GM18861 (cell line): ENCODE measurements around the gene RFX6.
"Not testable (repeated sequence)": the region's sequence is repeated elsewhere in the genome, so short reads cannot be mapped to it uniquely, and the experiment has no call there.

Source experiments
- ATAC-seq: cut with Tn5 transposase; IDR thresholded peaks from one replicate; pipeline ENCODE4 v1.9.1; 2021; ENCODE audit not compliant: unreplicated experiment

Gene RFX6, protein sequence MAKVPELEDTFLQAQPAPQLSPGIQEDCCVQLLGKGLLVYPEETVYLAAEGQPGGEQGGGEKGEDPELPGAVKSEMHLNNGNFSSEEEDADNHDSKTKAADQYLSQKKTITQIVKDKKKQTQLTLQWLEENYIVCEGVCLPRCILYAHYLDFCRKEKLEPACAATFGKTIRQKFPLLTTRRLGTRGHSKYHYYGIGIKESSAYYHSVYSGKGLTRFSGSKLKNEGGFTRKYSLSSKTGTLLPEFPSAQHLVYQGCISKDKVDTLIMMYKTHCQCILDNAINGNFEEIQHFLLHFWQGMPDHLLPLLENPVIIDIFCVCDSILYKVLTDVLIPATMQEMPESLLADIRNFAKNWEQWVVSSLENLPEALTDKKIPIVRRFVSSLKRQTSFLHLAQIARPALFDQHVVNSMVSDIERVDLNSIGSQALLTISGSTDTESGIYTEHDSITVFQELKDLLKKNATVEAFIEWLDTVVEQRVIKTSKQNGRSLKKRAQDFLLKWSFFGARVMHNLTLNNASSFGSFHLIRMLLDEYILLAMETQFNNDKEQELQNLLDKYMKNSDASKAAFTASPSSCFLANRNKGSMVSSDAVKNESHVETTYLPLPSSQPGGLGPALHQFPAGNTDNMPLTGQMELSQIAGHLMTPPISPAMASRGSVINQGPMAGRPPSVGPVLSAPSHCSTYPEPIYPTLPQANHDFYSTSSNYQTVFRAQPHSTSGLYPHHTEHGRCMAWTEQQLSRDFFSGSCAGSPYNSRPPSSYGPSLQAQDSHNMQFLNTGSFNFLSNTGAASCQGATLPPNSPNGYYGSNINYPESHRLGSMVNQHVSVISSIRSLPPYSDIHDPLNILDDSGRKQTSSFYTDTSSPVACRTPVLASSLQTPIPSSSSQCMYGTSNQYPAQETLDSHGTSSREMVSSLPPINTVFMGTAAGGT

DNA sequence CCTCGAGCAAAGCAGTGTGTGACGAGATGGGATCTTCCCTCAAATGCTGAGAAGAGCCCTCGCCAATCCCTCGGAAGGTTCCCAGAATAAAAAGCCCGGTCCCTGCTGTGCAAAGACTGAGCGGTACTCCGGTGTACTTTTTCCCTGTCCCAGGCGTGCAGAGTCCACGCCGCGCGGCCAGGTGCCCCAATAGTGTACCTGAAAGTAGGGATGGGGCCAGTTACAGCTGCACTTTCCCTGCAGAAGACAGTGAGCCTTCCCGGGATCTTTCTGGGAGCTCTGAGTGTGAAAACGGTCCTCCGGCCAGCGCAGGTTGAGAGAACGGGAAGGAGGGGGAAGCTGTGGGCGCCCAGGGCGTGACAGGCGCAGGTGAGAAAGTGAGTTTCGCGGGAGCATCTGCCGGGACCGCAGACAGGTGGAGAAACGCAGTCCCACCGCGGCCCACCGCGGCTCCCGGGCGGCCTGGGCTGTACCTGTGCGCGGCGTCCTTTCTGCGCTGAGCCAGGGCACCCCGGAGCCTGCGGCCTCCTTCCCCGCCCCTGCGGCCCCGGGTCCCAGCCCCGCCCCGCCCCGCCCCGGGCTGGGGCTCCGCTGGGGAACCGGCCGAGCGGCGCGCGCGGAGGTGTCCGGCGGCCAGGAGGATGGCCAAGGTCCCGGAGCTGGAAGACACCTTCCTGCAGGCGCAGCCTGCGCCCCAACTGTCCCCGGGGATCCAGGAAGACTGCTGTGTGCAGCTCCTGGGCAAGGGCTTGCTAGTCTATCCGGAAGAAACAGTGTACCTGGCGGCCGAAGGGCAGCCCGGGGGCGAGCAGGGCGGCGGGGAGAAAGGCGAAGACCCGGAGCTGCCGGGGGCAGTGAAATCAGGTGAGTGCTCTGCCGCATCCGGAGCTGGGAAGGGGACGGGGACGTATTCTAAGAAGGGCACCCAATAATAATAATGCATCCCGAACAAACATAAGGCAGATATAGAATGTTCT, at the start of gene RFX6:
Gene RFX6 (plus strand): TSS at position 608 of the 977 bp plus-strand sequence. CDS start 34 bp downstream, at position 642.
- ATAC-seq = no peak

DNA sequence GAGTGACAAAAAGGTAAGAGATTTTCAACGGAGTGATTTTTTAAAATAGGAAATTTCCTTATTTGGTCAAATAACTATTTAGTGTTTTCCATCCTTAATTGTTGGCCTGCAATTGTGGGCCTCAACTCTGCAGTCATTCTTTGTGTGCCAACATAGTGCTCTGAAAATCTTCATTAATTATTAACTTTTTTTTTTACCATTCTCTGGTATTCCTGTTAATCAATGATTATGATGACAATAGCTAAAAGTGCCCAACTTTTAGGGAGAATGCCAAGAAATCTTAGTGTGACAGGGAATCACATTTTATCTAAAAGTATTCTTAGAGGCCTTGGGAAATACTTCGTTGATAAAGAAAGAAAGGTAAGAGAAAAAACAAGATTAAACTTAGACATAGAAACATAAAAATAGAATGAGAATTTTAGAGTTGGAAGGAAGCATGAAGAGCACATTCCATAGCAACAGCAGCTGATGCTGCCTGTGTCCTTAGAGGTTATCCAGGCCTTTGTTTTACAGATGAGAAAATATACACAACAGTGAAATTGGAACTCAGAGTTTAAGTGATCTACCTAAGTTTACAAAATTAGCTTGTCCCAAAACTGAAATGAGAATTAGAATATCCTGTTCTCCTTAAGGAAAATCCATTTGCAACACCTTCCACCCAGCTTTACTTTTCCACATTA, 49.3 kb upstream of the RFX6 start:
- ATAC-seq = no peak

DNA sequence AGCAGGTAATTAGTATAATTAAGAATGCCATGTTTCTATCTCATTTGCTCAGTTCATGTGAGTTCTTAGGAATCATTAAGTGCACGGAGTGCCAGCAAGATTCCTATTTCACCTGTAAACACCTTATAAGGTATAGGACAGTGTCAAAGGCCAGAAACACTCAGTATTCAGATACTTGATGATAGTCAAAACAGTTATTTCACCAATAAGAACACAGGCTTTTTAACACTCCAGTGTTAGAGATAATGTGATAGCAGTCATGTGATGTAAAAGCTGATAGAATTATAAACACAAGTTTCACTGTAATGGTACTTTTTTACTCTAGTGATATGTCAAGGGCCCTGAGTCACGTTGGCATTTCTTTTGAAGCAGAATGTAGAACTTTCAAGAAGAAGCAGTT, 48.1 kb upstream of the RFX6 start, which contains the start of gene GPRC6A:
Gene GPRC6A (minus strand): TSS at position 101 of the 400 bp plus-strand sequence. CDS start 70 bp downstream, at position 31.
- ATAC-seq = no peak

DNA sequence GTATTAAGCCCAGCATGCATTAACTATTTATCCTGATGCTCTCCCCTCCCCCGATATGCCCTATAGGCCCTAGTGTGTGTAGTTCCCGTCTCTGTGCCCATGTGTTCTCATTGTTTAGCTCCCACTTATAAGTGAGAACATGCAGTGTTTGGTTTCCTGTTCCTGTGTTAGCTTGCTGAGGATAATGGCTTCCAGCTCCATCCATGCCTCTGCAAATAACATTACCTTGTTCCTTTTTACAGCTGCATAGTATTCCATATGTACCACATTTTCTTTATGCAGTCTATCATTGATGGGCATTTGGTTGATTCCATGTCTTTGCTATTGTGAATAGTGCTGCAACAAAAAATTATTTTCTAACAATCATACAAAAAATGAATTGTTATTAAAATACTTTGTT, 42.5 kb upstream of the RFX6 start:
- ATAC-seq = not testable (repeated sequence)

DNA sequence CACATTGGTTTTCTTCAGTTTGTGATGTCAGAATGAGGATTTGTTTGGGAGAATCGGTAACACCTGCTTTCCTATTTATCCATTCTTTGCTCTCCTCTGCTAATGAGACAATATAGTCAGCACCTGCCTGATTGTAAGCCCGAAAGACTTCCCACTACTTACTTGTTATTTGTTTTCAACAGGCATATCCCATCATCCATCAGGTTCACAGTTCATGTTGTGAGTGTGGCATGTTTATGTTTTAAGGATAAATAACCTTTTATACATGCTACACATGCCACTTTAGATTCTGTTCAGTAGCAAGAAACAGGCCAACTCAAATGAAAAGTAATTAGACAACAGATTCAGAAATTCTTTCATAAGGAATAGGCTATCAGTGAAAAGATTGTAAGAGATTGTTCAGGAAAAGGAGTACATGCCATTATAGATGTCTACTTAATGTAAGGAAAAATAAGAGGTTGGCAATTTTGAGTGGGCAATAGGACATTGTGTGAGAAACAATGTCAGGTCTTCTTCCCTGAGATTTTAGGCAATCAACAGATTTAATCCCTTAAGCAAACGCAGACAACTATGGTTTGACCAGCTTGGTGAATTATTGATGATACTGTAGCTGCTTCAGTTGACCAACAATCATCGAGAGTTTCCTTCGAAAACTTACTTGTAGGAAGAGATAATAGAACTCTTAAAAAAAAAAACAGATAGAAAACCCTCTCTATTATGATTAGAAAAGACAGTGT, 40.3 kb upstream of the RFX6 start:
- ATAC-seq = no peak

DNA sequence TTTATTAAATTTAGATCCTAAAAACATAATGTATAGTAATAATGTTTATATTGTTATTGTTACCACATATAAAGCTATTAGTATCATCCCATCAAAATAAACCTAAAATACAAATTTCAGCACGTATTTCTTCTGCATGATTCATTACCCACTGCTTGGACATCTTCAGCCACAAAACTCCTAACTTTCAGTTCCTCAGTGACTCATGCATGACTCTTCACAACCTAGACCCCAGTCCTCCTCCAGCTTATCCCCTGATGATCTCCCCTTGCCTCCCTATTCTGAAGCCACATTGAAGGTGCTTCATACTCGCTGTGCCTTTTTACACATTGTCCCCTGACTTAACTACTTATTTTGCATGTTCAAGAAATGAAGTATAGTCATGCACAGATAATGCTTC, 37.0 kb upstream of the RFX6 start:
- ATAC-seq = no peak

DNA sequence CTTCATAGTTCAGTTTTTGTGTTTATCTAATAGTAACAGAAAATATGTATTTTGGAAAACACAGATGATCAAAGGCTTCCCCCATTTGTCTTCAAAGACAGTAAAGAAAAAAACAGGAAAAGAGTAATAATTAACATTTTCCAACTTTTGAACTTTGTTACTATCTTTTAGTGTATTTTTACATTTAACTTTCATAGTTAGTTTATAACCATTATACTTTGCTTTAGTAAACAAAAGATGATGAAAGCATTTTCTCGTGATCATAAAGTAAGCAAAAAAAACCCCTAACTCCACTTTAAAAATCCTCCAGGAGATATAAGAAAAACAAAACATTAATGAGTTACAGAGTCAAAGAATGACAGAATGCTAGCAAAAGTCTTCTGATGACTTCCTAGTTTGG, 34.6 kb upstream of the RFX6 start:
- no peak for ATAC-seq

DNA sequence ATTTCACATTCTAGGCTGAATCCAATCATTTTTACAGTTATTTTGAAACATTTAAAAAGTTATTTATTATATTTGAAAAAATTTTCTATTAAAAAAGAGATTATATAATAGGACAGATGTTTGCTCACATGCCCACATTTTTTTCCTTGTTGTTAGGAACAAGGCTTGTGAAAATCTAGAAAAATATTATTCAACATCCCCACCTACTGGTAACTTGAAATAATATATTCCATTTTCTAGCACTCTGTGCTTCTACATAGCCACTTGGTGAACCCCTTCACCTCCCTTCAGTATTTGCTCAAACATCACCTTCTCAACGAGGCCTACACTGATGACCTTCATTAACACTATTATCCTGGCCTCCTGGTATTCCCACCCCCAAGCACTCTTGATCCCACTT, 29.8 kb upstream of the RFX6 start:
- peak; percentile 69 for ATAC-seq

DNA sequence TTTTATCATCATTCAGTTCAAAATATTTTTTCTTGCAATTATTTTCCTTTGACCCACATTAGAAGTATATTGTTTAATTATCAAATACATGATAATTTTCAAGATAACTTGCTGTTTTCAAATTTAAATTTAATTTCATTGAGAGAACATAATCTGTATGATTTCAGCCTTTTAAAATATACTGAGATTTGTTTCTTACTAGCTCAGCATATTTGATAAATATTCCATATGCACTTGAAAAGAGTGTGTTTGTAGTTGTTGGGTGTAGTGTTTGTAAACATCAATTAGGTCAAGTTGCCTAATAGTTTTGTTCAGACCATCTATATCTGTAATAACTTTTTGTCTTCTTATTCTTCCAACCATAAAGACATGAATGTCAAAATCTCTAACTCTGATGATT, 19.0 kb upstream of the RFX6 start:
- ATAC-seq = no peak

DNA sequence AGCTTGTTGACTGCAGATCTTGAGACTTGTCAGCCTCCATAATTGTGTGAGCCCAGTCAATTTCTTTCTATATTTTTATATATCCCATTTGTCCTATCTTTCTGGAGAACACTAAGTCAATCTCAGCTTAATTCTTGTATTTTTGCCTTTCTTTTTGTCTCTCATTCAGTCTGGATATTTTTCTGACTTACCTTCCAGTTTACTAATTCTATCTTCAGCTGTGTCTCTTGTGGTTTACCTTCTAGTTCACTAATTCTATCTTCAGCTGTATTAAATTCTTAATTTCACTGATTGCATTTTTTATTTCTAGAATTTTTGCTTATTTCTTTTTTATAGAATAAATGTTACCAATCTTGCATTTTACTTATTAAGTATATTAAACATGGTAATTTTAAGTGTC, 17.8 kb upstream of the RFX6 start:
- ATAC-seq = no peak

DNA sequence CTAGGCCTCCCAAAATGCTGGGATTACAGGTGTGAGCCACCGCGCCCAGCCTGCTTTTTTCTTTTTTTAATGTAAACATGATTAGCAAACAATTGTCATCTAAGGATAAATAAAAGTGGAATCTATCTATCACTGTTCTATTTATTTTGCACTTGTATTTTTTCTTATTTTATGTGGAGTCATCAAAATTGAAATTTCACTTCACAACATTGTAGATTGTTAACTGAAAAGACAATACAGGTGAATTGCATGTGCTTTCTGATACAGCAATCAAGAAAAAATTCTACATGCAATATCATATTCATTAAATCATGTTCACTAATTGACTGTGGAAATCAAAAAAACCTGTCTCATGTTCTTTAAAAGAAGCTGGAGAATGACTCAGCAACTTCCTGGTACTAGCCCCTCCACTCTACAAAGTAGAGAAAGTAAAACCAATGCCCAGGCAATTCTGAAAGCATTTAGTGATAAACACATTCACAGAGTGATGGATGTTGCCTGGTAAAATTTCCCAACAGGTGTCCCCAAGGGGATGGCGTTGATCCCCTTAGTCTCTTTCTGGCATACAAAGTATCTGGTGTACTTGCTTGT, 10.7 kb upstream of the RFX6 start:
- peak; percentile 74 for ATAC-seq

DNA sequence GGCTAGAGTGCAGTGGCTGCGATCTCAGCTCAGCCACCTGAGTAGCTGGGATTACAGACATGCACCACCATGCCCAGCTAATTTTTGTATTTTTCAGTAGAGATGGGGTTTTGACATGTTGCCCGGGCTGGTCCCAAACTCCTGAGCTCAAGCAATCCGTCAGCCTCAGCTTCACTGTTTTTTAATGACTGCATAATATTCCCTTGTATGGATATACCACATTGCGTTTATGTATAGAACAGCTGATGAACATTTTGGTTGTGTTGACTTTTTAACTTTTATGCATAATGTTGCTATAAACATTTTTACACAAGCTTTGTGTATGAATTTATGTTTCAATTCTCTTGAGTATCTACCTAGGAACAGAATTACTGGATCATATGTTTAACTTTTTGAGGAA, 4.3 kb upstream of the RFX6 start:
- ATAC-seq = no peak

DNA sequence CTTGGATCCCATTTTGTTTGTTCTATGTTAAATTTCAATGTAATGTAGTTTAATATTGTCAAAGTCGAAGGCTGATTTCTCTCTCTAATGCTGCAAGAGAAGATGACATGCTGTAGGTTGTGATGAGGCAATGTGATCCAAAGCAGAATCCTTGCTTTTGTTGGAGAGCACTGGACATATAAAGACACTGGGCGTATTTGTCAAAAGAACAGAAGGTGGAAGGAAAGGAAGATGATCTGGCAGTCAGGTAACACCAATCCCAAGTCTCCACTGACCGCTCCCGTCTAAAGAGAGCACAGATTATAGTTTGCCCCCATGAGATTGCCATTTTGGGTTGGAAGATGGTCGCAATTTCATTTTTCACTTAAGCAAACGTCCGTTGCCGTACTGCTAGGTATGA, 935 bp upstream of the RFX6 start:
- ATAC-seq = no peak

DNA sequence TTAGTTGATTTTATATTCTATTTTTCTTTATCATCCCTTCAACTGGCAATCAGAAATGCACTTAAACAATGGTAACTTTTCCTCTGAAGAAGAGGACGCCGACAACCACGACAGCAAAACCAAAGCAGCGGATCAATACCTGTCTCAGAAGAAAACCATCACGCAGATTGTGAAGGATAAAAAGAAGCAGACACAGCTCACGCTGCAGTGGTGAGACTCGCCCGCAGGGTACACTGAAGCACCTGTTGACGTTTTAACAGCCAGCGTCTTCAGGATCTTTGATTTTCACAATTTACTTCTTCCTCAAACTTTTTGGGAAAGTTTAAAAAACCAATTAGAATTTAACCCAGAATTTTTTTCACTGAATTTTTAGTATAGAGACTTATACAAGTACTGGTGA, 701 bp downstream of the RFX6 start:
- ATAC-seq = no peak

DNA sequence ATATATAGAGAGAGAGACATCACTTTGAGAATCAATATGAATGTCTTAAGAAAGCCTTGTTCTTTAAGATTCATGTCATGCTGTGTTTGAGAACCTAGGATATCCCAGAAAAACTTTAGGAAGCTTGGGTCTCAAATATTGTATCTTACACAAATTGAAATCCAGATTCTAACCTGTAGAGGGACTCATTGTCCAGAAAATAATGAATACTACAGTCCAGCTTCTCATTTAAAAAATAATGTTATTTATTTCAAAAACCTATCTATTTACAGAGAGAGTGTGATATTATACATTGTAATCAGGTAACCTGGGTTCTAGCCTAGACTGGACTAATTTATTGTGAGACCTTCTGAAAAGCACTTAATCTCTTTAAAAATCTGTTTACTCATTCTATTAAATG, 4.2 kb downstream of the RFX6 start:
- ATAC-seq = no peak

DNA sequence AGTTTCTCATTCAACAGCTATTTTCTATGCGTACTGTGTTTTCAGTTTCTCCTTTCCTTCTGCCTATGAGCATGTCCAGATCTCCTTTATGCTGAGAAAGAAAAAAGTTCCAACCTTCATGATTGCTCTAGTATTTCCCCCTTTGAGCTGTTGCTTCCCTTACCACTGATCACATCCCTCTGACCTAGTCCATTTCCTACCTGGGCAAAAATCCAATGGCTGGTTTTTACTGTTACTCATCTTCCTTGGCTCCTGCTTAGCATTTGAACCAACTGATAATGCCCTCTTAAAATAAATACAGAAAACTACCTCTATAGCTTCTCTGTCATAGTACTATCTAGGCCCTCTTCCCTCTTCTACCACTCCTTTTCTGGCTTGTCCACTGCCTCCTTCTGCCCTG, 6.0 kb downstream of the RFX6 start:
- no peak for ATAC-seq

DNA sequence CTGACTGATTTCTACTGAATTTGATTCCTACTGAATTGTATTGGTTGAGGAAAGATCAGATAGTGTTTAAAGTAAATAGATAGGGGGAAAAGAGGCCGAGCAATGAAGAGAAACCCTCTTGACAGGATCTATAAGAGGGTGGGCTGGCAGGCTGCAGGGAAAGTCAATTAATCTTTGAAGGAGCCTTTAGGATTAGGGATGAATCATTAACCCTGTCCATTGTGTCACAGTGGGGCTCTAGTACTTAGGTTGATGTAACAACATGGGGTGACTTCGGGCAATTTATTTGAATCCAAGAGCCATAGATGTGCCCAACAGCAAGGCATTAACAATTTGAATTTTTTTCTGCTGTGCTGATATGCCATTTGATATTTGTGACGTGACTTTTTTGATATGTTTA, 7.5 kb downstream of the RFX6 start:
- no peak for ATAC-seq

DNA sequence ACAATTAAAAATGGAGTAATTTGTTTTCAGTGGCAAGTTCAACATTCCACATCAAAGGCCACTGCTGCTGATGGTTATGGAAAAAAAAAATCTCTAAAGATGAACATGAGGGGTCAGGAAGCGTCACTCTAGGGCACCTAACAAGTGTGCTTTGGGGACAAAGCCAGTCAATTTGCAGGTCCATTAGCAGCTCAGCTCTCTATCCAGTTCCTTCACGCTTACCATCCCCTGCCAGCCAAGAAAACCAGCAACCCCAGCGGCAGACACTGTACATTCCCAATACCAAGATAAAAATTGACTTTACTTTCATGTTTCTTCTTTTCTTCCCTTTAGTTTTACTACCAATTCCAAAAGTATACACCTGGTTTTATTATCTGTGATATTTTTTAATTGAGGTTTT, 10.1 kb downstream of the RFX6 start:
- no peak for ATAC-seq

DNA sequence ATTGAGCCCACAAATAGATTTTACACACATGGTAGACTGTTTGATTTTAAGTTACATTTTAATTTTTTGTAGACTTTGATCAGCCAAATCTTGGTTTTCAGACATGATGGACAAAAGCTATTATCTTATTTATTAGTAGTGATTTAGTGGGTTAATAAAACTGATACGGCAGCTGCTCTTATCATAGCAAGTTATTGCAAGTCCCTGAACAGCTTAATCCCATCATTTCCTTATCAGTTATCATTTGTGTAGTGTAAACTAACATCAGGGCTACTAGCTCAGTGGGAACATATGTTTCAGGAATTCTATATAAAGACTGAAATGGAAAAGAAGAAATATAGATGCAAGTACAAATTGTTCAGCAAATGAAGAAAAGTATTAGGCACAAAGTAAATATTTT, 10.9 kb downstream of the RFX6 start:
- ATAC-seq = no peak
